ENCODE data around the gene TBX4.

TBX4 gene

GRCh38 chr17:61467416-61468262 is 15.4 kb downstream of the TBX4 start:
- peak; percentile 18 for DNase-seq

GRCh38 chr17:61468263-61468907 is 16.2 kb downstream of the TBX4 start:
- no peak for DNase-seq

DNA sequence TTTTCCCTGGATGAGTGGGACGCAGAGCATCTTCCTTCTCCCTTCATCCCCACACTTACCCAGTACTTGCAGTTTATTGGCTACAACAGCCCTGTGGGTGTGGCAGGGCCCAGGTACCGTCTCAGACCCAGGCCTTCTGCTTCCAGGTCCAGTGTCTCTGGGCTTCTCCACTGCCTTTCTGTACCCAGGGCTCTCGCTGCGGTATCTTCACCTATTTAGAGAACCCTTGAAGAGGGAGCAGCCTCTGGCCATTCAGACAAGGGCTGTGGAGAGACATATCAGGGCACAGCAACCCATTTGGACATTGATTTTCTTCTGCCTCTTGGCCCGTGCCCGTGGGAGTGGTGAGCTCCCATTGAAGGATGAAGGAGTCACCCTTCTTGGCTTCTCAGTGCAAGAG is 17.3 kb downstream of the TBX4 start:
- no peak for DNase-seq

- no peak for DNase-seq
These were observed 17.7 kb downstream of the TBX4 start for GRCh38 chr17:61469949-61470348.

DNA sequence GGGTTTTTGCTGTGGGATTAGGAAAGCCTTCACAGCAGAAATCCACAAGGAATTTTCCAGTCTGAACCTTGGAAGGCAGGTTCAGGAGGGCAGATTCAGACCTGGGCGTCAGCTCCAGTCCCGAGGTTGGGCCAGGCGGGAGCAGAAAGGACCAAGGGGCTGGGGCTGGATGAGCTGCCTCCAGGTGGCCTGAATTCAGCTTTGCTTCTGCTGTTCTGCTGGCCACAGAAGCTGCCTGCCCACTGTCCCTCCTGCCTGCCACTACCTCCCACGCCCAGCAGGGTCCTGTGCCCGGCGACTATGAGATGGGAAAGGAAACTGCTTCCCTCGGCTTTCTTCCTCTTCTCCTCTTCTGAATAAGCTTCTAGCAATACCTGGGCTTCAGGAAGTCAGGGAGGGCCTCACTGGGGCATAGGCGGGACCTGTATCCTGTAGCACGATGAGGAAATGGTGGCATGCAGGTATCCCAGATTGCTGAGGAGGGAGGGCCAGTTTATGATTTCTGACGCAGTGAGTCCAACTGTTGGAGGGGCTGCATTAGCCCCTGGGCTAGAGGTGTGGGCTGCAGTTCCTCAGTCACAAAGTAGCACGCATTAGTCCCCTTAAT is 18.4 kb downstream of the TBX4 start:
- DNase-seq = no peak

GRCh38 chr17:61474235-61474927 is 22.2 kb downstream of the TBX4 start:
- DNase-seq = no peak

GRCh38 chr17:61474934-61475333 is 22.7 kb downstream of the TBX4 start:
- DNase-seq = no peak

DNA sequence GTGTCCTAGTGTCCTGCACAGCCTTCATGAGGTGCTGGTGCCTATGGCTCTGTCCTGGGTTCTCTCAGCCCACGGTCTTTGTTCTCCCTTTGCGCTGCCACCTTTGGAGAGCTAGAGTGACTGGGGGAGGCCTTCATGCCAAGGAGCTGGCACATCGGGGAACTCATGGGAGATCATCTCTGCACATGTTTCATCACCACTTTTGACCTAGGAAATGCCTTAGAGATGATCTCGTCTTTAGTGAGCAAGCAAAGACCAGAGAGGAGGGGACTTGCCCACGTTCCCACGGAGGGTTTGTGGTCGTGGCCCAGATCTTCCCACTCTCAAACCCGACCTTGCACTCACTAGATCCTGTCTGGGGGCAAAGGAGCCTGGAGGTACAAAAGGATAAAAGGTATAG is 23.5 kb downstream of the TBX4 start:
- no peak for DNase-seq

DNA sequence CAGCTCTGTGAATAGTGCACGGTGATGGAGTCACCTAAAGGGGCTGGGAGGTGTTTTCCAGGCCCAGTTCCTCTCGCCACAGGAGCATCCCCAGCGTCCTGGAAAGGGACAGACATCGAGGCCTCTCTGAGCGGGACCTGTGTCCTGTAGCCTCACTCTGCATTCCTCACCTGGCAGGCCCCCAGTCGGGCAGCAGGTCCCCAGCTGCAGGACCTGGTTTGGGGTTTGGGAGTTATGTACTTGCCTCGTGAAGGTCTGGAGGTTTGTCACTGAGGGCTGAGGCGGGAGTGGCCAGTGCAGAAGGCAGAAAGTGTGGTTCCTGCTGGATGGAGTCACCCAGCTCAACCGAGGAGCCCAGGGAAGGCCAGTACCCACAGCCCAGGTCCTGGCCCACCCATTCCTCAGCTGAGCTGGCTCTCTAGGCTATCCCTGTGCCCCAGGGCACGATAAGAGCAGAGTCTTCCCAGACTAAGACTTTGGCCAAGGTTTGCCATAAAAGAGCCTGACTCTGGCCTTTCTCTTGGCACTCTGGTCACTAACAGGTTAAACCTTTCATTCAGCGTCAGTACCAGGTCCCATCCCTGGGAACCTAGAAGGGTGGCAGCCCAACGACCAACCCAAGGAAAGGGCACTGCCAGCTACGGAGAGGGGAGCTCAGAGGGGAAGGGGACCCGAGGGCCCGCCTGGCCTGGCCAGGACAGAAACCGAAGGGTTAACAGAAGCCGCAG is 24.4 kb downstream of the TBX4 start:
- no peak for DNase-seq

- DNase-seq = no peak
These were observed 25.1 kb downstream of the TBX4 start for GRCh38 chr17:61477204-61477834.

DNA sequence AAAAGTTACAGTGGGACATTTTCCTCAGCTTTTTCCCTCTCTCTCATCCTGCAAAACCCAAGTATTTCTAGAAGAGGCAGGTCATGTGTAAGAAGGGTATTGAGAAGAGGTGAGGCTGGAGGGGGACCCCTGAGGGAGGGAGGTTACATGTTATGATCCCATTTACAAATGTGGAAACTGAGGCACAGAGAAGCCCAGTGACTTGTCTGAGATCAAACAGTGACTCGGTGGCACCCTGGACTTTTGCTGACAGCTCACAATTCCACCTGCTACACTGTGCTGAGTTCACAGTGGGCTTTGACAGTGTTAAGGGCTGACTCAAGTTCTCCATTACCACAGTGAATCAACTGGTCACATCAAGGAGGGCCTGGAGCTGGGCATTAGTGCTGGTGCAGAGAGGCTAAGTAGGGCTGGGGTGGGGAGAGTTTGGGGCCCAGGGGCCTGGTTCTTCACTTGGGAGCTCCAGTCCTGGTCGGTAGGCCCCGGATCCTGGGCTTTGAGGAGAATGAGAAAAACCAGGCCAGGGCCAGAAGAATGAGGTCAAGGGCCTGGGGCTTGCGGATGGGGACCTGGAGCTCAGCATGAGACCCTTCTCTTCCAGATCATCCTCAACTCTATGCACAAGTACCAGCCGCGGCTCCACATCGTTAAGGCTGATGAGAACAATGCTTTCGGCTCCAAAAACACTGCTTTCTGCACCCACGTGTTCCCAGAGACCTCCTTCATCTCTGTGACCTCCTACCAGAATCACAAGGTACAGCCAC is 26.0 kb downstream of the TBX4 start:
- no peak for DNase-seq

- DNase-seq = no peak
These were observed 26.7 kb downstream of the TBX4 start for GRCh38 chr17:61478790-61479492.

GRCh38 chr17:61479493-61480413 is 27.5 kb downstream of the TBX4 start:
- no peak for DNase-seq

DNA sequence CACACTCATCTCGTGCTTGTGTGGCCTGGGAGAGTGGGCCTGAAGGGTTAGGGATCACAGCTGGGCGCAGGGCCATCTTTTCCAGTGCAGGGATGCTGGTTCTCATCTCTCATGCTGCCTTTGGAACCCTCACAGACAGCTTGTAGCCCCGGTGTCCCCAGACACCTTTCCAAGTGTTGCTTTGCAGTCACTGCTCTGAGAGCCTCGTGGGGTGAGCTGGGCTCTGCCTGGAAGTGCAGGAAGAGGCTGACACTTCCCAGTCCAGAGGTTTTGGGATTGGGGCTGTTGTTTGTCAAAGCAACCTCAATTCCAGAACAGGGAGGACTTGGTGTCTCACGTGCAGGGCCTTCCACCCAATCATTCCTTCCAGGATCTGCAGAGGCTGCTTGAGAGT is 28.2 kb downstream of the TBX4 start:
- no peak for DNase-seq

GRCh38 chr17:61481421-61481820 is 29.2 kb downstream of the TBX4 start:
- DNase-seq = no peak

DNA sequence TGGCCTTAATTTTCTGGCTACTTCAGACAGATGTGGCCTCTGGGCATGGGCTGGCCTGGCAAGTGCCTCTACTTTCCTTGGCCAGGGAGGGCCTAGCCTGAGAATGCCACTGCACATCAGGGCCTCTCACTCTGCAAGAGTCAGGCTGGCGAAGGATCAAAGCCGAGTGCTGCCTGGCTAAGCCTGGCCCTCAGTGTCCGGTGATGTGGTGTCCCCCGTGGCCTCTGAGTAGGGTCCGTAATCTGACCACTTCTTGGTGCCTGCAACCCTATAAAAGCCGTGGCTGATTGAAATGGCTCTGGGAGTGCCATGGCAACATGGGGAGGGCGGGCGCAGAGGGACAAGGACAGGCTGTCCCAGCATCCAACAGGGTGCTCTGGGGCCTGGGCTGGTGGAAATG is 30.2 kb downstream of the TBX4 start:
- no peak for DNase-seq

- DNase-seq = no peak
These were observed 31.5 kb downstream of the TBX4 start for GRCh38 chr17:61483778-61484116.

DNA sequence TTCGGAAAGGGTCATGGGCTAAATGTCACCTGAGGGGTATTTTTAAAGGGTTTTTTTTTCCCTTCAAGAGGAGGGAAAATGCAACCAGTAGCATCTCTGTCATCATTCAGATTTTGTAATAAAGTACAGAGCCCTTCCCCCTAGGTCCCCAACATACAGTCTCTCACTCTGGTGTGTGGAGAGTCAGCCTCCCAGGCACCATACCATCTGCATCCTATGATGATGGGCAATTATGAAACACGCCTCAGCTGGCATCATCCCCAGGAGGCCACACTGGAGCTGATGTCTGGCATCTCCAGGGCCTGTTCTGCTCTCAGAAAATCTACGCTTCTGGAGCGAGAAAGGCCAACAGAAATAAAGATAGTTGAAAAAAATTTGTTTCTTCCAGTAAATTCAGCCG is 32.0 kb downstream of the TBX4 start:
- no peak for DNase-seq

DNA sequence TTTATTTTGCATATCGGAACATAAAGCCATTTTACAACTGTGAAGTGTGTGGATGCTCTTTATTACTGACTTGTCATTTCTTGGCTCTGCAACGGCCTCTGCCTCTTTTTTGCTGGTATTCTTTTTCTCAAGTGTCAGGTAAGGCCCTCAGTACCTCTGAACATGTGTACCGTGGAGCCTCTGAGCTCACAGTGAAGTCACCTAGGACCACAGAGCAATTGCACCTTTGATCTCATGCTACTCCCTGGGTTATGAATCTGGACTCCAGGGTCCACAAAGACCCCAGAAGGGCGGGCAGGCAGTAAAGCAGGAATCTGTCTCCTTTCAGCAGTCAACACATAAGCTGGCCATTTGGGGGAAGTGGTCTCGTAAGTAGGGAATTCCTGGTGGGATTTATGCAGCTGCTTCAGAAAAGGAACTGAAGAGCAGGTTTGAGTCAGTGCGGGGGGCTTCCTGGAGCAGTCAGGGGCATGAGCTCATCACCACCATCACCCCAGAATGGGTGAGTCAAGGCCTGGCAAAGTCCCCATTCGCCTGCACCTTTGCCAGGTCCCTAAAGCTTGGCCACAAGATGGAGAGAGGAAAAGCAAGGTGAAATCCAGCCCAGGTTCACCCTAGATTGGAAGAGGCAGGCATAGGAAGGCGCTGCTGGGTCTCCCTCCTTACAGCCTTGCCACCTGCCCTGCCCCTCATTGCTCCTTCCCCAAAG is 33.0 kb downstream of the TBX4 start:
- no peak for DNase-seq

Data from NCI-H510A treated with DMSO at 0.1 percent for 48 hours (cell line).